IMR-90 (cell line): ENCODE data around the gene UBL4B. TPM values are rescaled to one million over a fixed set of nuclear protein-coding genes. Genes with fewer than 3 reads are reported as not detected.

Experiments used
- ATAC-seq: fragments of 200-7000 bp; cut with Tn5 transposase; 2 replicates; pipeline ENCODE4 v1.9.1; 2020; ENCODE audit warnings: low read depth, mild to moderate bottlenecking, moderate library complexity
- BruUV-seq: library from RNA; stranded (reverse); fragments of 400-500 nt; replicated peaks from 2 replicates; lab custom pipeline; 2021; lab: Mats Ljungman, UMichigan
- CTCF ChIA-PET: fragments of 300-600 bp; formaldehyde crosslinking; extraction: SDS; loops from one replicate; lab custom pipeline; 2021; ENCODE audit warnings: antibody characterized with exemption; lab: Yijun Ruan, JAX
- POLR2A ChIA-PET: fragments of 300-600 bp; sonication (Branson Sonifier 250); formaldehyde crosslinking; loops from one replicate; lab custom pipeline; 2022; ENCODE audit warnings: antibody characterized with exemption; ENCODE audit not compliant: unreplicated experiment; lab: Charles Lee
- DNase-seq: peaks from one replicate; pipeline ENCODE4 v3.0.0; 2013
- H2AFZ ChIP-seq: replicated peaks from 2 replicates; pipeline ENCODE3; 2013; ENCODE audit warnings: low read length, mild to moderate bottlenecking; ENCODE audit not compliant: poor library complexity
- H2AK5ac ChIP-seq: 2 replicates; pipeline ENCODE4 v1.6.1; 2013; ENCODE audit warnings: low read depth, low read length, inconsistent platforms
- H2AK9ac ChIP-seq: replicated peaks from 2 replicates; pipeline ENCODE3; 2013; ENCODE audit warnings: mild to moderate bottlenecking, low read depth, low read length, moderate library complexity; ENCODE audit not compliant: poor library complexity
- H2BK120ac ChIP-seq: 2 replicates; pipeline ENCODE4 v1.6.1; 2013; ENCODE audit warnings: low read depth, low read length, inconsistent platforms
- H2BK15ac ChIP-seq: 3 replicates; pipeline ENCODE4 v1.6.1; 2013; ENCODE audit warnings: low read depth, low read length, inconsistent platforms
- H2BK20ac ChIP-seq: 2 replicates; pipeline ENCODE4 v1.6.1; 2013; ENCODE audit warnings: low read depth, mild to moderate bottlenecking, inconsistent platforms, low read length, moderate library complexity
- H2BK5ac ChIP-seq: 2 replicates; pipeline ENCODE4 v1.6.1; 2013; ENCODE audit warnings: mild to moderate bottlenecking, low read depth, low read length, inconsistent platforms; ENCODE audit not compliant: poor library complexity, severe bottlenecking
- H3K14ac ChIP-seq: replicated peaks from 2 replicates; pipeline ENCODE4 v1.6.1; 2013; ENCODE audit warnings: low read depth, low read length, inconsistent platforms
- H3K18ac ChIP-seq: 2 replicates; pipeline ENCODE4 v1.6.1; 2013; ENCODE audit warnings: low read depth, low read length, control low read depth
- H3K23ac ChIP-seq: 2 replicates; pipeline ENCODE4 v1.6.1; 2013; ENCODE audit warnings: low read depth, low read length, inconsistent platforms
- H3K27ac ChIP-seq: 2 replicates; pipeline ENCODE4 v1.5.1; 2013; ENCODE audit warnings: mild to moderate bottlenecking, control low read depth, low read length; ENCODE audit not compliant: insufficient read depth
- H3K27me3 ChIP-seq: 2 replicates; pipeline ENCODE4 v1.6.1; 2013; ENCODE audit warnings: low read length; ENCODE audit not compliant: control insufficient read depth, insufficient read depth
- H3K36me3 ChIP-seq: 2 replicates; pipeline ENCODE4 v1.6.1; 2013; ENCODE audit warnings: low read length, mixed read lengths; ENCODE audit not compliant: control insufficient read depth, insufficient read depth
- H3K4ac ChIP-seq: 2 replicates; pipeline ENCODE4 v1.6.1; 2013; ENCODE audit warnings: low read depth, low read length, inconsistent platforms
- H3K4me1 ChIP-seq: 2 replicates; pipeline ENCODE4 v1.6.1; 2013; ENCODE audit warnings: low read length, mixed read lengths; ENCODE audit not compliant: control insufficient read depth, insufficient read depth
- H3K4me2 ChIP-seq: 2 replicates; pipeline ENCODE4 v1.6.1; 2013; ENCODE audit warnings: low read depth, mild to moderate bottlenecking, control low read depth, low read length, moderate library complexity
- H3K4me3 ChIP-seq: 2 replicates; pipeline ENCODE4 v1.5.1; 2013; ENCODE audit warnings: low read depth, mild to moderate bottlenecking, control low read depth, low read length, moderate library complexity; ENCODE audit not compliant: insufficient read depth
- H3K56ac ChIP-seq: 2 replicates; pipeline ENCODE4 v1.6.1; 2013; ENCODE audit warnings: low read length, inconsistent platforms; ENCODE audit not compliant: insufficient read depth; ENCODE audit errors: extremely low read depth
- H3K79me1 ChIP-seq, 2 experiments: 2 replicates each; pipeline ENCODE4 v1.6.1; 2013; ENCODE audit warnings: low read length in 2 of 2, inconsistent platforms in 1 of 2, low read depth in 1 of 2
- H3K9ac ChIP-seq: 2 replicates; pipeline ENCODE4 v1.6.1; 2013; ENCODE audit warnings: low read depth, low read length, control low read depth
- H3K9me1 ChIP-seq: 2 replicates; pipeline ENCODE4 v1.6.1; 2013; ENCODE audit warnings: low read length, inconsistent platforms; ENCODE audit not compliant: insufficient read depth
- H3K9me3 ChIP-seq: 2 replicates; pipeline ENCODE4 v1.6.1; 2013; ENCODE audit warnings: low read length; ENCODE audit not compliant: control insufficient read depth, insufficient read depth
- H4K20me1 ChIP-seq: 2 replicates; pipeline ENCODE4 v1.6.1; 2013; ENCODE audit warnings: low read length, inconsistent platforms; ENCODE audit not compliant: insufficient read depth
- H4K5ac ChIP-seq: 2 replicates; pipeline ENCODE4 v1.6.1; 2013; ENCODE audit warnings: mild to moderate bottlenecking, low read depth, low read length, control low read depth
- H4K8ac ChIP-seq, 2 experiments: 2 replicates each; pipeline ENCODE4 v1.6.1; 2013; ENCODE audit warnings: low read depth in 2 of 2, low read length in 2 of 2, control low read depth in 1 of 2, inconsistent platforms in 1 of 2
- H4K91ac ChIP-seq: 2 replicates; pipeline ENCODE4 v1.6.1; 2013; ENCODE audit warnings: low read depth, low read length, inconsistent platforms; ENCODE audit not compliant: insufficient read depth
- BHLHE40 ChIP-seq: fragments of 150-350 bp; IDR thresholded peaks from 2 replicates; pipeline ENCODE4 v1.6.1; 2016; ENCODE audit warnings: mild to moderate bottlenecking, low read depth, low read length
- CEBPB ChIP-seq: IDR thresholded peaks from 2 replicates; pipeline ENCODE4 v1.6.1; 2012; ENCODE audit warnings: low read depth, low read length, improper control_type of control experiment
- CHD1 ChIP-seq: IDR thresholded peaks from 2 replicates; pipeline ENCODE4 v1.6.1; 2012; ENCODE audit warnings: low read depth, low read length, improper control_type of control experiment
- CTCF ChIP-seq: conservative IDR thresholded peaks from 2 replicates; pipeline ENCODE4 v1.5.1; 2012; ENCODE audit warnings: mild to moderate bottlenecking, low read depth, low read length, improper control_type of control experiment
- ELK1 ChIP-seq: fragments of 150-350 bp; IDR thresholded peaks from 2 replicates; pipeline ENCODE4 v1.6.1; 2016; ENCODE audit warnings: low read depth, mild to moderate bottlenecking, low read length, moderate library complexity, borderline replicate concordance
- MAFK ChIP-seq: IDR thresholded peaks from 2 replicates; pipeline ENCODE4 v1.6.1; 2012; ENCODE audit warnings: low read depth, low read length, improper control_type of control experiment
- MAZ ChIP-seq: IDR thresholded peaks from 2 replicates; pipeline ENCODE4 v1.6.1; 2012; ENCODE audit warnings: low read depth, mild to moderate bottlenecking, low read length, improper control_type of control experiment, moderate library complexity, borderline replicate concordance
- MXI1 ChIP-seq: IDR thresholded peaks from 2 replicates; pipeline ENCODE4 v1.6.1; 2012; ENCODE audit warnings: low read depth, mild to moderate bottlenecking, low read length, moderate library complexity, borderline replicate concordance
- NFE2L2 ChIP-seq: fragments of 150-350 bp; IDR thresholded peaks from 2 replicates; pipeline ENCODE4 v1.6.1; 2016; ENCODE audit warnings: low read depth, mild to moderate bottlenecking, low read length
- POLR2A ChIP-seq: IDR thresholded peaks from 2 replicates; pipeline ENCODE4 v1.6.1; 2012; ENCODE audit warnings: mild to moderate bottlenecking, low read depth, low read length
- RAD21 ChIP-seq: IDR thresholded peaks from 2 replicates; pipeline ENCODE4 v1.6.1; 2012; ENCODE audit warnings: low read length, improper control_type of control experiment
- RCOR1 ChIP-seq: IDR thresholded peaks from 2 replicates; pipeline ENCODE4 v1.6.1; 2012; ENCODE audit warnings: mild to moderate bottlenecking, low read length, improper control_type of control experiment; ENCODE audit not compliant: insufficient replicate concordance
- RFX5 ChIP-seq: IDR thresholded peaks from 2 replicates; pipeline ENCODE4 v1.8.0; 2012; ENCODE audit warnings: low read depth, mild to moderate bottlenecking, low read length, moderate library complexity
- SMC3 ChIP-seq: fragments of 150-350 bp; IDR thresholded peaks from 2 replicates; pipeline ENCODE4 v1.6.1; 2016; ENCODE audit warnings: low read depth, mild to moderate bottlenecking, antibody characterized with exemption, low read length, moderate library complexity
- WGBS, 2 experiments: methylation state at CpG; one replicate each; pipeline versions ENCODE4 v1.1.5 to v1.1.7; 2013; ENCODE audit warnings: missing lambda C conversion rate in 2 of 2; ENCODE audit not compliant: insufficient read length in 1 of 2; ENCODE audit errors: extremely low coverage in 2 of 2; 5-methylcytosine and 5-hydroxymethylcytosine counted together
- dilution Hi-C: fragments of 300-500 bp; cut with HindIII; formaldehyde crosslinking; loops from one replicate; pipeline ENCODE4 v1.14.3; 2018; ENCODE audit warnings: low sequenced_read_pairs; ENCODE audit not compliant: unreplicated experiment
- in situ Hi-C: fragments of 300-500 bp; cut with MboI; formaldehyde crosslinking; loops from 3 replicates; pipeline ENCODE4 v1.14.3; 2019; ENCODE audit warnings: low sequenced_read_pairs, inconsistent platforms, mixed read lengths
- intact Hi-C: fragments of 100-400 bp; cut with micrococcal nuclease; formaldehyde crosslinking; loops from 2 replicates; pipeline ENCODE4 v1.10.0; 2022
- polyA plus RNA-seq, 3 experiments: library from polyadenylated mRNA; depleted of rRNA; stranded (reverse); fragments of >200 nt; gene quantifications; 2 replicates each; pipeline ENCODE4 v1.2.3, GENCODE V29; 2012; ENCODE audit warnings: low replicate concordance in 1 of 3
- total RNA-seq: library from RNA; depleted of rRNA; stranded (reverse); fragments of >200 nt; gene quantifications from 2 replicates; pipeline ENCODE4 v1.2.3, GENCODE V29; 2012

Gene UBL4B
- total and polyA plus RNA-seq, 2 of the 4 experiments (the other 2 are of a cell fraction): not detected

DNA sequence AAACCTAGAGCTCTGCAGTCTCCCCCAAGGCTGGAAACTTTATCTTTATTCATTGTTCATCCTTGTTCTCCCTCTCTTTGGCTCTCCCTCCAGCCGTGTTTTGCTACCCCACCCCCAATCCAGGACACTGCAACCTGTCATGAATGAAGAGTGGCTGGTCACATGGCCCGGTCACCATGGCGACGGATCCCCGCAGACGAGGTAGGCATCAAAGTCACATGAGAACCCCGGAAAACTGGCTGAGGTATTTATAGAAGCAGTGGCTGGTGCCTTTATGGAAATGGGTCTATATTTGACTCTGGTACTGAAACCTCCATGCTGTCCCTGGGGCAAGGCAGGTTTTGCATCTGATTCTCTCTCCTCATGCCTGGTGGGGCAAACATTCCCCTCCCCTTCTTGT lies 24.7 kb downstream of the UBL4B start:
- no peak overlapping the region for H4K8ac ChIP-seq
- ChIA-PET POLR2A (interaction anchor here (0.6 kb wide), 1 partner anchor 85 kb away, joined by 3 read pairs; no protein-coding TSS in a partner anchor), CTCF (no interaction called here)
- no peak overlapping the region for H4K91ac ChIP-seq
- H3K4me2 ChIP-seq: no peak overlapping the region
- no peak overlapping the region for H3K18ac ChIP-seq
- no peak overlapping the region for H3K56ac ChIP-seq
- TF ChIP-seq ELK1 (no peak), CEBPB (no peak), MXI1 (no peak), RAD21 (no peak), RCOR1 (no peak), RFX5 (no peak), NFE2L2 (no peak), MAFK (no peak), CHD1 (no peak), CTCF (no peak), MAZ (no peak), POLR2A (no peak), SMC3 (no peak), BHLHE40 (no peak)
- H3K23ac ChIP-seq: no peak overlapping the region
- in situ Hi-C loops (no loop called here), dilution Hi-C loops (no loop called here), intact Hi-C loops (no loop called here)
- no peak overlapping the region for H3K9ac ChIP-seq
- WGBS, 2 experiments: no CpG with 5 or more reads among the region's 7 CpGs
- no peak overlapping the region for H3K4me3 ChIP-seq
- DNase-seq: no peak
- no peak overlapping the region for H2BK120ac ChIP-seq
- no peak overlapping the region for H2BK20ac ChIP-seq
- H3K79me1 ChIP-seq: no peaks in the 10 kb centered on the region
- no peaks in the 10 kb centered on the region for H3K9me1 ChIP-seq
- H4K5ac ChIP-seq: no peak overlapping the region
- no TSS peak for BruUV-seq
- no peak overlapping the region for H3K27ac ChIP-seq
- H2BK5ac ChIP-seq: no peak overlapping the region
- H3K9me3 ChIP-seq: no peaks in the 10 kb centered on the region
- no peaks in the 10 kb centered on the region for H3K36me3 ChIP-seq
- no peak overlapping the region for H2AK5ac ChIP-seq
- no peak overlapping the region for H3K14ac ChIP-seq
- H3K27me3 ChIP-seq: peaks cover 55% of the 10 kb centered on the region
- no peak overlapping the region for H2AK9ac ChIP-seq
- H2BK15ac ChIP-seq: no peak overlapping the region
- no peak for ATAC-seq
- H4K20me1 ChIP-seq: no peaks in the 10 kb centered on the region
- H2AFZ ChIP-seq: no peak overlapping the region
- H3K4ac ChIP-seq: no peak overlapping the region
- no peaks in the 10 kb centered on the region for H3K4me1 ChIP-seq
